ENCODE data around the gene ERO1B. TPM values are rescaled to one million over a fixed set of nuclear protein-coding genes. Genes with fewer than 3 reads are reported as not detected.

Gene ERO1B
- total and polyA plus RNA-seq, 4 donors = 1.9 to 12.9 (median 9.2) TPM

- intact Hi-C loops (cut with DNase I) = no loop called here
- no peaks in the 10 kb centered on the region for H3K4me1 ChIP-seq (ENCODE audit: control insufficient read depth in 1 of 2, insufficient read depth in 2 of 2, low read length in 2 of 2)
- no peak for DNase-seq
Measured at GRCh38 chr1:236304682-236305081, 22.9 kb upstream of the ERO1B start.

DNA sequence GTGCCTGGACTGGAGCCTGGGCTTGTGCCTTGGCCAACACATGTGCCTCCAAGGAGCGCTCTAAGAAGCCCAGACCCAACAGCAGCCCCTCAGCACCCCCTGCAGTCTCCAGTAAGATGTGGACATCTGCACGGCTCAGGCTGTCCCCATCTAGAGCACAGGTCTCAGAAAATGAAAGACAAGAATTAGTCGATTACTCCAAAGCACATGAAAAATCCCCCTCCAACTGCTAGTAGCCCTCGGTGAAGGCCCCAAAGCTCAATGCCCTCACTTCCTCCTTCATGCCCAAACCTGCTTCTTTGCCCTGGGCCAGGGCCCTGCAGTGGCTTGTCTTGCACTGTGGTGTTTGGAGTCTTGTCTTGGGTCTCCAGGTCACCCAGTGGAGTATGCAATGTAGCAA lies 21.9 kb upstream of the ERO1B start:
- DNase-seq (no peak), ATAC-seq (ENCODE audit: low FRiP score) (no peak)
- no peaks in the 10 kb centered on the region for H3K4me1 ChIP-seq (ENCODE audit: control insufficient read depth in 1 of 2, insufficient read depth in 2 of 2, low read length in 2 of 2)
- intact Hi-C loops (cut with DNase I) = no loop called here
- H3K36me3 ChIP-seq (ENCODE audit: control insufficient read depth in 1 of 2, insufficient read depth in 2 of 2, low read length in 1 of 2) = no peaks in the 10 kb centered on the region
- H3K27me3 ChIP-seq (ENCODE audit: control insufficient read depth in 1 of 2, insufficient read depth in 2 of 2, low read length in 1 of 2) = no peaks in the 10 kb centered on the region
- WGBS, 2 donors = 89 to 91% methylated on average over 4 of the region's 4 CpGs
- H3K9me3 ChIP-seq (ENCODE audit: control insufficient read depth, low read length) = no peaks in the 10 kb centered on the region
- no peak overlapping the region for H3K27ac ChIP-seq (ENCODE audit: low read depth in 1 of 2, low read length in 2 of 2)
- H3K4me3 ChIP-seq (ENCODE audit: low read length in 2 of 2) = no peak overlapping the region

More at GRCh38 chr1:236304682-236305081, 22.9 kb upstream of the ERO1B start:
- H3K4me3 ChIP-seq (ENCODE audit: low read length in 2 of 2) = no peak overlapping the region
- H3K27me3 ChIP-seq (ENCODE audit: control insufficient read depth in 1 of 2, insufficient read depth in 2 of 2, low read length in 1 of 2) = no peaks in the 10 kb centered on the region
- no peaks in the 10 kb centered on the region for H3K36me3 ChIP-seq (ENCODE audit: control insufficient read depth in 1 of 2, insufficient read depth in 2 of 2, low read length in 1 of 2)
- no peak overlapping the region for H3K27ac ChIP-seq (ENCODE audit: low read depth in 1 of 2, low read length in 2 of 2)
- no peaks in the 10 kb centered on the region for H3K9me3 ChIP-seq (ENCODE audit: control insufficient read depth, low read length)
- WGBS, 2 donors = 84 to 94% methylated on average over 4 of the region's 4 CpGs
- no peak for ATAC-seq (ENCODE audit: low FRiP score)

DNA sequence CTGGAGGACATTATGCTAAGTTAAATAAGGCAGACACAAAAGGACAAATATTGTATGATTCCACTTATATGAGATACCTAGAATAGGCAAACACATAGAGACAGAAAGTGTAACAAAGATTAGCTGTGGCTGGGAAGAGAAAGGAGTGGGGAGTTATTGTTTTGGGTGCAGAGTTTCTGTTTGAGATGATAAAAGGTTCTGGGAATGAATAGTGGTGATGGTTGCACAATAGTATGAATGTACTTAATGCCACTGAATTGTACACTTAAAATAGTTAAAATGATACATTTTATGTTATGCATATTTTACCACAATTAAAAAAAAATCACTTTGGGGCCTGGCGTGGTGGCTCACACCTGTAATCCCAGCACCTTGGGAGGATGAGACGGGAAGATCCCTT lies 21.2 kb upstream of the ERO1B start:
- intact Hi-C loops (cut with DNase I) = no loop called here
- no peak overlapping the region for H3K4me3 ChIP-seq (ENCODE audit: low read length in 2 of 2)
- H3K27me3 ChIP-seq (ENCODE audit: control insufficient read depth in 1 of 2, insufficient read depth in 2 of 2, low read length in 1 of 2) = no peaks in the 10 kb centered on the region
- ATAC-seq (ENCODE audit: low FRiP score) (no peak), DNase-seq (no peak)
- no peaks in the 10 kb centered on the region for H3K36me3 ChIP-seq (ENCODE audit: control insufficient read depth in 1 of 2, insufficient read depth in 2 of 2, low read length in 1 of 2)
- WGBS, 2 donors = 91 to 97% methylated on average over 2 of the region's 2 CpGs
- H3K4me1 ChIP-seq (ENCODE audit: control insufficient read depth in 1 of 2, insufficient read depth in 2 of 2, low read length in 2 of 2) = no peaks in the 10 kb centered on the region
- no peaks in the 10 kb centered on the region for H3K9me3 ChIP-seq (ENCODE audit: control insufficient read depth, low read length)
- no peak overlapping the region for H3K27ac ChIP-seq (ENCODE audit: low read depth in 1 of 2, low read length in 2 of 2)

GRCh38 chr1:236301958-236302335 lies 20.2 kb upstream of the ERO1B start:
- H3K36me3 ChIP-seq (ENCODE audit: control insufficient read depth in 1 of 2, insufficient read depth in 2 of 2, low read length in 1 of 2) = no peaks in the 10 kb centered on the region
- H3K4me3 ChIP-seq (ENCODE audit: low read length in 2 of 2) = no peak overlapping the region
- H3K9me3 ChIP-seq (ENCODE audit: control insufficient read depth, low read length) = no peaks in the 10 kb centered on the region
- no peak for ATAC-seq (ENCODE audit: low FRiP score)
- 54 to 55% methylated on average over 2 of the region's 2 CpGs for WGBS, 2 donors
- H3K4me1 ChIP-seq (ENCODE audit: control insufficient read depth in 1 of 2, insufficient read depth in 2 of 2, low read length in 2 of 2) = no peaks in the 10 kb centered on the region
- no peak overlapping the region for H3K27ac ChIP-seq (ENCODE audit: low read depth in 1 of 2, low read length in 2 of 2)
- DNase-seq = no peak
- H3K27me3 ChIP-seq (ENCODE audit: control insufficient read depth in 1 of 2, insufficient read depth in 2 of 2, low read length in 1 of 2) = no peaks in the 10 kb centered on the region
- intact Hi-C loops (cut with DNase I) = no loop called here

DNA sequence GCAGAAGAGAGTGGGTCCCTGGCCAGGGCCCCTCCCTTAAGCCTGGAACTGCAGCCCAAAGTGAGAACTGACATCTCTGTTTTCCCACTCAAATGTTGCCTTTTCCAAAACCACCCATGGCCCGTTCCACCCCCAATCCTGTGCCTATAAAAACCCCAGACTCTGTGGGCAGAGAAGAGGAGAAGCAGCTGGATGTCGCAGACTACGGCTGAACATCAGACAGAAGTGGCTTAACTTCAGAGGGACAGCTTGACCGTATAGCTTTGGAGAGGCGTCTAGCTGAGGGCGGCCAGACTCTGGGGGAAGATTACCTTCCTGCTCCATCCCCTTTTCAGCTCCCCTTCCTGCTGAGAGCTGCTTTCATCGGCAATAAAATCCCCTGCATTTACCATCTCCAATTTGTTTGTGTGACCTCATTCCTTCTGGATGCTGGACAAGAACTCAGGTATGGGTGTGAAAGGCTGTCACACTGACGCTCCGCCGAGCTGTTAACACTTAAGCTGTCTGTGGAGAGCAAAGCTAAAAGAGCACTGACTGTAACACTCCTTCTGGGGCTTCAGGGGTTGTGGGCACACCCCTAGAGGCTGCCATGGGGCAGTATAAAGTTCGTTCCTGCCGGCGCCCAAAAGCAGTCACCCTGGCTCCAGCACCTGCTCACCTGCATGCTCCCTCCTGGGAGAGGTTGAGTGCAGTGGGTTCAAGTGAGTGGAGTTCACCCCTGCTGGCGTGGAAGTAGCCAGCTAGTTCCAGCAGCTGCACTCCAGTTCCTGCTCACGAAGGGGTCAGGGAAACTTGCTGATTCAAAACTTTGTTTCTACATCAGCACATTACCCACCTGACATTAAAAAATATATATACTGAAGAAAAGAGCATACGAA lies 19.6 kb upstream of the ERO1B start:
- Histone ChIP-seq H3K9me3 (ENCODE audit: control insufficient read depth, low read length) (no peaks in the 10 kb centered on the region), H3K27ac (ENCODE audit: low read depth in 1 of 2, low read length in 2 of 2) (no peak overlapping the region), H3K36me3 (ENCODE audit: control insufficient read depth in 1 of 2, insufficient read depth in 2 of 2, low read length in 1 of 2) (no peaks in the 10 kb centered on the region), H3K4me3 (ENCODE audit: low read length in 2 of 2) (no peak overlapping the region), H3K27me3 (ENCODE audit: control insufficient read depth in 1 of 2, insufficient read depth in 2 of 2, low read length in 1 of 2) (no peaks in the 10 kb centered on the region), H3K4me1 (ENCODE audit: control insufficient read depth in 1 of 2, insufficient read depth in 2 of 2, low read length in 2 of 2) (no peaks in the 10 kb centered on the region)
- DNase-seq (no peak), ATAC-seq (ENCODE audit: low FRiP score) (no peak)
- intact Hi-C loops (cut with DNase I) = no loop called here
- WGBS, 2 donors = 80 to 82% methylated on average over 16 of the region's 16 CpGs

GRCh38 chr1:236297161-236297560 lies 15.4 kb upstream of the ERO1B start:
- 74 to 80% methylated on average over 8 of the region's 8 CpGs for WGBS, 2 donors
- DNase-seq = no peak
- Histone ChIP-seq H3K27me3 (ENCODE audit: control insufficient read depth in 1 of 2, insufficient read depth in 2 of 2, low read length in 1 of 2) (no peaks in the 10 kb centered on the region), H3K27ac (ENCODE audit: low read depth in 1 of 2, low read length in 2 of 2) (no peak overlapping the region), H3K4me3 (ENCODE audit: low read length in 2 of 2) (no peak overlapping the region), H3K36me3 (ENCODE audit: control insufficient read depth in 1 of 2, insufficient read depth in 2 of 2, low read length in 1 of 2) (no peaks in the 10 kb centered on the region), H3K4me1 (ENCODE audit: control insufficient read depth in 1 of 2, insufficient read depth in 2 of 2, low read length in 2 of 2) (no peaks in the 10 kb centered on the region), H3K9me3 (ENCODE audit: control insufficient read depth, low read length) (no peaks in the 10 kb centered on the region)
- no peak for ATAC-seq (ENCODE audit: low FRiP score)
- intact Hi-C loops (cut with DNase I) = no loop called here

GRCh38 chr1:236292425-236292824 lies 10.7 kb upstream of the ERO1B start:
- Histone ChIP-seq H3K4me1 (ENCODE audit: control insufficient read depth in 1 of 2, insufficient read depth in 2 of 2, low read length in 2 of 2) (no peaks in the 10 kb centered on the region), H3K36me3 (ENCODE audit: control insufficient read depth in 1 of 2, insufficient read depth in 2 of 2, low read length in 1 of 2) (no peaks in the 10 kb centered on the region), H3K27ac (ENCODE audit: low read depth in 1 of 2, low read length in 2 of 2) (no peak overlapping the region), H3K27me3 (ENCODE audit: control insufficient read depth in 1 of 2, insufficient read depth in 2 of 2, low read length in 1 of 2) (no peaks in the 10 kb centered on the region), H3K4me3 (ENCODE audit: low read length in 2 of 2) (no peak overlapping the region), H3K9me3 (ENCODE audit: control insufficient read depth, low read length) (no peaks in the 10 kb centered on the region)
- DNase-seq = no peak
- intact Hi-C loops (cut with DNase I) = no loop called here
- 75 to 84% methylated on average over 3 of the region's 3 CpGs for WGBS, 2 donors
- no peak for ATAC-seq (ENCODE audit: low FRiP score)

- WGBS, 2 donors = 92 to 93% methylated on average over 1 of the region's 1 CpG
- no peaks in the 10 kb centered on the region for H3K9me3 ChIP-seq (ENCODE audit: control insufficient read depth, low read length)
- intact Hi-C loops (cut with DNase I) = no loop called here
Measured at GRCh38 chr1:236289492-236290131, 7.9 kb upstream of the ERO1B start.

DNA sequence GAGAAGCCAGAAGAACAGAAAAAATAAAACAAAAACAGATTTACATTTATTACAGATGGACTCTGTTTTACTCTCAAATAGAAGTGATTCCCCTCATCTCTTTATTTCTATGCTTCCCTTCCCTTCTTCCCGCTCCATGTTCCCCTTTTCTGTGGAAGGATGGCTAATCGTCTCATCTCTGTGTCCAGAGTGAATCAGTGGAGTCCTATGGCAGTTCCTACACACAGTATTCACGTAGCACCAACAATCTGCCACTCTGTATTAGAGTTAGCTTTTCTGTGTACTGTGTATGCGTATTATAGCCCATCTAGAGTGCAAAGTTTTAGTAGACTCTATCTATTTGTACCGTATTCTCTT lies 6.8 kb upstream of the ERO1B start:
- WGBS, 2 donors = 89 to 93% methylated on average over 5 of the region's 5 CpGs
- H3K4me3 ChIP-seq (ENCODE audit: low read length in 2 of 2) = no peak overlapping the region

More at GRCh38 chr1:236289492-236290131, 7.9 kb upstream of the ERO1B start:
- Histone ChIP-seq H3K27me3 (ENCODE audit: control insufficient read depth in 1 of 2, insufficient read depth in 2 of 2, low read length in 1 of 2) (no peaks in the 10 kb centered on the region), H3K36me3 (ENCODE audit: control insufficient read depth in 1 of 2, insufficient read depth in 2 of 2, low read length in 1 of 2) (no peaks in the 10 kb centered on the region), H3K4me3 (ENCODE audit: low read length in 2 of 2) (no peak overlapping the region), H3K4me1 (ENCODE audit: control insufficient read depth in 1 of 2, insufficient read depth in 2 of 2, low read length in 2 of 2) (no peaks in the 10 kb centered on the region), H3K27ac (ENCODE audit: low read depth in 1 of 2, low read length in 2 of 2) (no peak overlapping the region)
- ATAC-seq (ENCODE audit: low FRiP score) = no peak
- no peak for DNase-seq

More for the DNA sequence above, 6.8 kb upstream of the ERO1B start:
- ATAC-seq (ENCODE audit: low FRiP score) (no peak), DNase-seq (no peak)
- no peaks in the 10 kb centered on the region for H3K27me3 ChIP-seq (ENCODE audit: control insufficient read depth in 1 of 2, insufficient read depth in 2 of 2, low read length in 1 of 2)
- no peaks in the 10 kb centered on the region for H3K4me1 ChIP-seq (ENCODE audit: control insufficient read depth in 1 of 2, insufficient read depth in 2 of 2, low read length in 2 of 2)
- H3K9me3 ChIP-seq (ENCODE audit: control insufficient read depth, low read length) = no peaks in the 10 kb centered on the region
- intact Hi-C loops (cut with DNase I) = no loop called here
- H3K27ac ChIP-seq (ENCODE audit: low read depth in 1 of 2, low read length in 2 of 2) = no peak overlapping the region
- H3K36me3 ChIP-seq (ENCODE audit: control insufficient read depth in 1 of 2, insufficient read depth in 2 of 2, low read length in 1 of 2) = no peaks in the 10 kb centered on the region

Measured in aorta (tissue), 5 donors.